GM12891 (cell line): ENCODE data around the gene CCDC182.

Experiments
- POLR2A ChIP-seq: IDR thresholded peaks from 2 replicates; pipeline ENCODE4 v1.6.1; 2011; ENCODE audit warnings: low read depth, low read length, control low read depth
- POLR2AphosphoS5 ChIP-seq: IDR thresholded peaks from 2 replicates; pipeline ENCODE4 v1.6.1; 2011; ENCODE audit warnings: low read depth, low read length, control low read depth
- POU2F2 ChIP-seq: IDR thresholded peaks from 2 replicates; pipeline ENCODE4 v1.6.1; 2011; ENCODE audit warnings: low read depth, mild to moderate bottlenecking, control low read depth, low read length, moderate library complexity

GRCh38 chr17:57752031-57752905 lies 7.2 kb upstream of the CCDC182 start:
- TF ChIP-seq POLR2A (no peak), POLR2AphosphoS5 (no peak), POU2F2 (no peak)
